GM18505 (cell line): Measurements from ENCODE around the gene PDLIM5.

ENCODE experiments used
- ATAC-seq: cut with Tn5 transposase; IDR thresholded peaks from one replicate; pipeline ENCODE4 v1.9.1; 2021; ENCODE audit not compliant: unreplicated experiment
- POLR2A ChIP-seq: IDR thresholded peaks from 4 replicates; pipeline ENCODE4 v1.6.1; 2011; ENCODE audit warnings: borderline replicate concordance; ENCODE audit not compliant: insufficient read depth, insufficient read length; ENCODE audit errors: extremely low read depth

PDLIM5 gene

DNA sequence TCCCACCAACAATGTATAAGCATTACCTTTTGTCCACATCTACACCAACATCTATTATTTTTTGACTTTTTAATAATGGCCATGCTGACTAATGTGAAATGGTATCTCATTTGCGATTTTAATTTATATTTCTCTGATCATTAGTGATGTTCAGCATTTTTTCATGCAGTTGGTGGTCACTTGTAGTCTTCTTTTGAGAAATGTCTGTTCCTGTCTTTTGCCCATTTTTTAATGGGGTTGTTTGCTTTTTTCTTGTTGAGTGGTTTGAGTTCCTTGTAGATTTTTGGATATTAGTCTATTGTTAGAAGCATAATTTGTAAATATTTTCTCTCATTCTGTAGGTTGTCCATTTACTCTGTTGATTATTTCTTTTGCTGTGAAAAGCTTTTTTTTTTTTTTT, 36.8 kb upstream of the PDLIM5 start:
- ATAC-seq: no peak
- no peak for TF ChIP-seq POLR2A

DNA sequence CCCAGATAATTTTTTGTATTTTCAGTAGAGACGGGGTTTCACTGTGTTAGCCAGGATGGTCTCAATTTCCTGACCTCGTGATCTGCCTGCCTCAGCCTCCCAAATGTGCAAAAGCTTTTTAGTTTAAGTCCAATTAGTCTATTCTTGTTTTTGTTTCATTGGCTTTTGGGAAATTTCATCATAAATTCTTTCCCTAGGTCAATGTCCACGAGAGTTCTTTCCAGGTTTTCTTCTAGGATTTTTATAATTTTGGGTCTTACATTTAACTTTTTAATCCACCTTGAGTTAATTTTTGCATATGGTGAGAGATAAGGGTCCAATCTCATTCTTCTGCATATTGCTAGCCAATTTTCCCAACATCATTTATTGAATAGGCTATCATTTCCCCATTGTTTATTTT, 36.3 kb upstream of the PDLIM5 start:
- no peak for ATAC-seq
- no peak for TF ChIP-seq POLR2A

DNA sequence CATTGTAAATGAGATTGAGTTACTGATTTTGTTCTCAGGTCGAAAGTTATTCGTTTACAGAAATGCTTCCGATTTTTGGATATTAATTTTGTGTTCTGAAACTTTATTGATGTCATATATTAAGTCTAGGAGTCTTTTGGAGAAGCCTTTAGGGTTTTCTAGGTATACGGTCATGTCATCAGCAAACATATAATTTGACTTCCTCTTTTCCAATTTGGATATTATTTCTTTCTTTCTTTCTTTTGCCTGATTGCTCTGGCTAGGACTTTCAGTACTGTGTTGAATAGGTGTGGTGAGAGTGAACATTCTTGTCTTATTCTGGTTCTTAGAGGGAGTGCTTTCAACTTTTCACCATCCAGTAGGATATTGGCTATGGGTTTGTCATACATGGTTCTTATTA, 35.4 kb upstream of the PDLIM5 start:
- ATAC-seq: no peak

DNA sequence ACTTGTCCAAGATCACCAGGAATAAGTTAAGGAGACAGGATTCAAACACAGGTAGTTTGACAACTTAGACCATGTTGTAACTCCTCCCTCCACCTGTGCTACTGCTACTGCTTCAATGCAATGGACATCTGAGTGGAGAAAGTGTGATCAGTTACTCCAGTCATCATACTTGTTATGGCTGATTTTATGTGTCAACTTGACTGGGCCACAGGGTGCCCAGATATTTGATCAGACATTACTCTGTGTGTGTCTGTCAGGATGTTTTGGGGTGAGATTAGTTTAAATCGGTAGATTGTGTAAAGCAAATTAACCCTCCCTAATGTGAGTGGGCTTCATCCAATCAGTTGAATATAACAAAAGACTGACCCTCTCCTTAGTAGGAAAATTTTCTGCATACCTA, 34.8 kb upstream of the PDLIM5 start:
- no peak for ATAC-seq
- TF ChIP-seq POLR2A: no peak

More for the DNA sequence above, 35.4 kb upstream of the PDLIM5 start:
- TF ChIP-seq POLR2A: no peak

DNA sequence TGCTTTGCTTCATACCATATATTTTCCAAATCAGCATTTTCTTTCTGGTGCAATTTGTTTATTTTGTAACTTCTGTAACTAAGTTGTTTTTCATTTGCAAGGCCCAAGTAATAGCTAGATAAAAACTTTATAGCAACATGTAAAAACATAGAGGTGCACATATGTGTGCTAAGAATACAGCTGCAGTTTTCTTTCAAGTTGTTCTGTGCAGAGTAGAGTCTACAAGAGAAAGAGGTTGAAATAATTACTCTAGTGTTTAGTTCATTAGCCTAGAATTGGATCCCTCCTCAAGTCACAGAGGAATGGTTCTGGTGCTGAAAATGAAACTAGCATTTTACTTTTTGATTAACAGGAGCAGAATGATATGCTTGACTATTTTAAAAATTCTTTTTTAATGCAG, 32.2 kb upstream of the PDLIM5 start:
- ATAC-seq: no peak
- no peak for TF ChIP-seq POLR2A

DNA sequence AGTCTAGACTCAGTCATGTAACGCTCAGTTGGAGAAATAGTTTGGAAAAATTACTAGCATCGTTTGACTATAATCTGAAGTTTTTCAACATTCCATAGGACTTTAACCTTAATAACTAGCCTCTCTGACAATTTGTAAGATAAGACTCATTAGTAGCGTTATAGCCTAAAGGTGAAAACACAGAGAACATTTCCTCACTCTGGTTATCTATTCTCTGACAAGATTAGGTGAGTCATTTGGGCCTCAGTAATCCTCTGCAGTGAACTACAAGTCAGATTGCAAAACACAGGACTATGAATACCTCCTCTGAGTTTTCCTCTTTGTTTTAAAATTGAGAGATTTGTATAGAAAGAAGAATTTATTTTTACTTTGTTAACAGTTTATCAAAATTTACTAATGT, 31.8 kb upstream of the PDLIM5 start:
- no peak for TF ChIP-seq POLR2A
- ATAC-seq: no peak

DNA sequence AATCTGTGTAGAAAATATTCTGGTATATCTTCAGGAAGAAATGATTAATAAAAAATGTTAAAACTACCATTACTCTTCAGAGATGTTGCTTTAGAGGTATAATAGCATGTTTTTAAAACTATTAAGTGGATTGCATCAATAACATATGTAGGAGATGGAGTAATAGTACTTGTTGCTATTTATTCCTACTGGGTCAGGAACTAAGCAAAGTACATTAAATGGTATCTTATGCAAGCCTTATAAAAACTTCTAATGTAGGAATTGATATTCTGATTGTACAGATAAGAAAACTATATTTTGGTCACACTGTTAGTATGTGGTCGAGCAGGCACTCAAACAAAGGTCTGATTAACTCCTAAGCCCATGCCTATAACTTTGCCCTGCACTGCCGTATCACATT, 31.4 kb upstream of the PDLIM5 start:
- no peak for TF ChIP-seq POLR2A
- ATAC-seq: no peak

DNA sequence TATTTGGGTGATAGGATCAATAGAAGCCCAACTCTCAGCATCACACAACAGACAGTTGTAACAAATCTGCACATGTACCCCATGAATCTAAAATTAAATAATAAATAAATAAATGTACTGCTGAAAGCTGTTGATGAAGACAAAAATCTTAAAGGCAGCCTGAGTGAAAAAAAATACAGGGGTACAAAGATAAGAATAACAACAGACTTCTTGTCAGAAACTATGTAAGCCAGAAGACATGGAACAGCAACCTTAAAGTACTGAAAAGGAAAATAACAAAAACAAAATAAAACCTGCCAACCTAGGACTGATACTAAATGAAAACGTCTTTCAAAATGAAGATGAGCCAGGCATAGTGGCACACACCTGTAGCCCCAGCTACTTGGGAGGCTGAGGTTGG, 25.0 kb upstream of the PDLIM5 start:
- ATAC-seq: no peak
- no peak for TF ChIP-seq POLR2A

DNA sequence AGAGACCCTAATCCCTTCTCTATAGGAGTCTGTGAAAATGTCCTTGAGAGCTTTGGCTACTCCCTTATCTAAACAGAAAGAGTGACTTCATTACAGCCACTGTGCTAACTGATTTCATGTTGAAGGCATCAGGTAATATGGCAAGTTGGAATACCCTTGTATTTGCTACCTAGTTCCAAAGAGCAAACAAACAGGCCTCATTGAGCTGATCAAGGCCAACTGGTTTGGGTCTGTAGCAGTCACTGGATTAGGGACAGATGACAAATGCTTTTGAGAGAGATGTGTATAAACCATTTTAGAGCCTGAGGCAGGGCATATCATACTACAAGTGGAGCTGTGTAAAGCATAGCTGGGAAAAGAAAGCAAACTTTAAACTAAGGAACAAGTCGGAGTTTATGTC, 22.9 kb upstream of the PDLIM5 start:
- ATAC-seq: no peak
- no peak for TF ChIP-seq POLR2A

DNA sequence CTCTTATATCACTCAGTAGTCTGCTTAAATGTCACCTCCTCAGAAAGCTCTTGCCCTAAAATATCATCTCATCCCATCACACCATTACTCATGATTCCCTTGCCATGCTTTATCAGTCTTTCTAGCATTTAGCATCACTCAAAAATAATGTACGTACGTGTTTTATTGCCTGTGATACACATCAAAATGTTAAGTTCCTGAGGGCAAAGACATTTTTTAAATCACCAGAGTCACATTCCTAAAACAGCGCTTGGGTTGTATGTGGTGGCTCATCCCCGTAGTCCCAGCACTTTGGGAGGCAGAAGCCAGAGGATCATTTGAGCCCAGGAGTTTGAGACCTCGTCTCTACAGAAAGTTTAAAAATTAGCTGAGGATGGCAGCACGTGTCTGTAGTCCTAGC, 21.3 kb upstream of the PDLIM5 start:
- no peak for ATAC-seq
- TF ChIP-seq POLR2A: no peak

DNA sequence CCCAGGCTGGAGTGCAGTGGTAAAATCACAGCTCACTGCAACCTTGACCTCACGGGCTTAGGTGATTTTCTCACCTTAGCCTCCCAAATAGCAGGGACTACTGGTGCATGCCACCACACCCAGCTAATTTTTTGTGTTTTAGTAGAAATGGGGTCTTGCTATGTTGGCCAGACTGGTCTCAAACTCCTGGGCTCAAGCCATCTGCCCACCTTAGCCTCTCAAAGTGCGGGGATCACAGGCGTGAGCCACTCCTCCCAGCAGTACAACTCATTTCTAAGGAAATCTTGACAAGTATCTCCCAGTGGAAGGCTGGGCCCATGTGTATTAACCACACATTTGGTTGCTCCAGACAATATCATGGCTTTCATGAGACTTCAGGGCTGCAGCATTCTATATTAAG, 20.4 kb upstream of the PDLIM5 start:
- TF ChIP-seq POLR2A: no peak
- ATAC-seq: no peak

DNA sequence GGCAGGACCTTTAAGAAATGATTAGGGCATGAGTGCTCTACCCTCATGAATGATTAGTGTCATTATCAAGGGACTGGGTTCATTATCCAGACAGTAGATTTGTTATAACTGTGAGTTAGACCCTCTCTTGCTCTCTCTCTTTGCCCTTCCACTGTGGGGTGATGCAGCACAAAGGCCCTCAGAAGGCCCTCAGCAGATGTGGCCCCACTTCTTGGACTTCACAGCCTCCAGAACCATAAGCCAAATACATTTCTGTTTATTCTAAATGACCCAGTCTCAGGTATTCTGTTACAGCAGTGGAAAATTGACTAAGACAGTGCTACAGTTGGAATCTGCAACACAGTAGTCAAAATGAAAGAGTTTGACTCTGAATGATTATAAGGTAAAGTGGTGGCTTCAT, 17.2 kb upstream of the PDLIM5 start:
- no peak for TF ChIP-seq POLR2A
- no peak for ATAC-seq

DNA sequence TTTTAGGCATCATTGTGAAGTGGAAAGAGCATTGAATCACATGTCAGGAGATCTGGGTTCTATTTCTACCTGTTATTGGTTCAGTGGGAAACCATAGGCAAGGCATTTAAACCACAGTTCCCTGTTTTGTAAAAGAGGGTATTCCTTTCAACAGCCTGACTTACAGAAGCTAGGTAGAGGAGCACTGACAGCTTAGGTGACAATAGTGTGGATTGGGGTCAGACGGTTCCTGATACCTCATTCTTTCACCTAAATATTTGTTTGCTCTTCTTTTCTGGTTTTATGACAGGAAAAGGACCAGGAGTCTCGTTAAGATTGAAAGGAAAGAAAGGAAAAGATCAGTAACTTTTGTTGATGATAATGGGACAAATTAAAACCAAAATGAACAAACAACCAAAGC, 15.9 kb upstream of the PDLIM5 start:
- no peak for ATAC-seq
- no peak for TF ChIP-seq POLR2A

DNA sequence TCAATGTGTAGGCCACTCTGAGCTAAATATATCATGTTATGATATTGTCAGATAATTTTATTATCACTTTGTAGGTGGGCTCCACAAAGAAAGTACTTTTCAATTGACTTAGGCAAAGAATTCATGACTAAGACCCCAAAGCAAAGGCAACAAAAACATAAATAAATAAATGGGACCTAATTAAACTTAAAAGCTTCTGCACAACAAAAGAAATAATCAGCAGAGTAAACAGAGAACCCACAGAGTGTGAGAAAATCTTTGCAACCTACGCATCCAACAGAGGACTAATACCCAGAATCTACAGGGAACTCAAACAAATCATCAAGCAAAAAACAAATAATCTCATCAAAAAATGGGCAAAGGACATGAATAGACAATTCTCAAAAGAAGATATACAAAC, 15.2 kb upstream of the PDLIM5 start:
- no peak for ATAC-seq
- TF ChIP-seq POLR2A: no peak

DNA sequence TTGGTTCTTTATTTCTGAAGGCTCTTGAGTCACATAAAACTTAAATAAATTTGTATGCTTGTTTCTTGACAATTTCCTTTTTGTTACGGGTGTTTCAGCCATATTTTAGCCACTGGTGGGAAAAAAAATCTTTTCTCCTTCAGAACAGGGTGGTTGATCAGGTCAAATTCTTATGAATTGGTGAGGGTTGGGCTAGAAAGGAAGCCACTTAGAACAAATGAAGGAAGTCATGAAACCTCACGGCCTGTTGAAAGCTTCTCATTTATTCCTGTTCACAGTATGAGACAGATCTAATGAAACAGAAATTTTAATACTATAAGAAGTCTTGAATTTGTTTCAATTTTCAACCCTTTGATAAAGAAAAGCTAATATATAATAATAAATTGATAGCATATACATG, 12.1 kb upstream of the PDLIM5 start:
- no peak for ATAC-seq
- TF ChIP-seq POLR2A: no peak
